ENCODE data around the gene PPIL4. TPM values are rescaled to one million over a fixed set of nuclear protein-coding genes. Genes with fewer than 3 reads are reported as not detected.

The PPIL4 gene
- total RNA-seq, 1 experiment from 2014 or later, result 36.9 TPM

DNA sequence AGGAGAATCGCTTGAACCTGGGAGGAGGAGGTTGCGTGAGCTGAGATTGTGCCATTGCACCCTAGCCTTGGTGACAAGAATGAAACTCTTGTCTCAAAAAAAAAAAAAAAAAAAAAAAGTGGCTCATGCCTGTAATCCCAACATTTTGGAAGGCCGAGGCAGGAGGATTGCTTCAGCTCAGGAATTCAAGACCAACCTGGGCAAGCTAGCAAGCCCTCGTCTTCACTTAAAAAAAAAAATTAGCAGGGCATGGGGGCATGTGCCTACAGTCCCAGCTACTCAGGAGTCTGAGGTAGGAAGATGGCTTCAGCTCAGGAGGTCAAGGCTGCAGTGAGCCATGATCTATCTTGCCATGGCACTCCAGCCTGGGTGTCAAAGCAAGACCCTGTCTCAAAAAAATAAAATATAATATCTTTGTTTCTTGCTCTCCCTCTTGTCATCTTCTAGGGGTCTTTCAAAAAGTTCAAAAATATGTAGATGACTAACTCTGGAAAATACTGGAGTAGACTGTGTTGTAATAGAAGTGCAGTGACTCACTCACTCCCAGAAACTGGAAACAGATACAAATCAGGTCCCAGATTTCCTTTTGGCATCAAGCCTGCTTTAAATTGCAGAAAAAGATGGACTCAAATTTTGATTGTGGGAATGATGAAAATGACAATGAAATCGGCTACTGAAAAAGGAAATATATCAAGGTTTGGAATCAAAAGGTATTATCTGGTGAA, 17.5 kb upstream of the PPIL4 start:
- H2AK5ac ChIP-seq (ENCODE audit: insufficient read length, low read length), result no peak overlapping the region
- H3K4me1 Mint-ChIP-seq, result peaks cover 11 to 13% of the 10 kb centered on the region in 2 experiments
- no peak overlapping the region for H2BK12ac ChIP-seq (ENCODE audit: insufficient read length, low read depth, low read length)
- no peak overlapping the region for H3K18ac ChIP-seq (ENCODE audit: insufficient read length, low read depth, low read length)
- no peak overlapping the region for H4K5ac ChIP-seq (ENCODE audit: insufficient read length, low read depth, low read length)
- H3K27me3 ChIP-seq (ENCODE audit: insufficient read depth, low read length), result no peaks in the 10 kb centered on the region
- DNase-seq, result no peak
- H2AFZ ChIP-seq (ENCODE audit: low read length), result no peak overlapping the region
- no peak overlapping the region for H4K8ac ChIP-seq (replicated peaks; ENCODE audit: insufficient read length, low read depth, low read length)
- H3K4me2 ChIP-seq (ENCODE audit: insufficient read depth, insufficient read length, low read length), result no peak overlapping the region
- H3K4me3 Mint-ChIP-seq, result no peak overlapping the region
- peaks cover 2% of the 10 kb centered on the region for H3K79me1 ChIP-seq (ENCODE audit: insufficient read depth, low read depth, low read length, poor library complexity, severe bottlenecking)
- no peak overlapping the region for H2BK20ac ChIP-seq (ENCODE audit: low read depth, low read length, poor library complexity, severe bottlenecking)
- no peaks in the 10 kb centered on the region; a peak in 1 of 5 replicates for H3K9me3 Mint-ChIP-seq
- no peak overlapping the region for H3K27ac Mint-ChIP-seq
- H3K56ac ChIP-seq (ENCODE audit: insufficient read length, low read depth, low read length), result no peak overlapping the region
- no peak overlapping the region for H2BK120ac ChIP-seq (ENCODE audit: low read depth, low read length, poor library complexity, severe bottlenecking)
- H3K9ac ChIP-seq (ENCODE audit: extremely low read depth, insufficient read length, low read length), result no peak overlapping the region
- H3K9me3 ChIP-seq (ENCODE audit: control insufficient read depth, low read depth, low read length), result no peaks in the 10 kb centered on the region
- TF ChIP-seq, protein P1, sequence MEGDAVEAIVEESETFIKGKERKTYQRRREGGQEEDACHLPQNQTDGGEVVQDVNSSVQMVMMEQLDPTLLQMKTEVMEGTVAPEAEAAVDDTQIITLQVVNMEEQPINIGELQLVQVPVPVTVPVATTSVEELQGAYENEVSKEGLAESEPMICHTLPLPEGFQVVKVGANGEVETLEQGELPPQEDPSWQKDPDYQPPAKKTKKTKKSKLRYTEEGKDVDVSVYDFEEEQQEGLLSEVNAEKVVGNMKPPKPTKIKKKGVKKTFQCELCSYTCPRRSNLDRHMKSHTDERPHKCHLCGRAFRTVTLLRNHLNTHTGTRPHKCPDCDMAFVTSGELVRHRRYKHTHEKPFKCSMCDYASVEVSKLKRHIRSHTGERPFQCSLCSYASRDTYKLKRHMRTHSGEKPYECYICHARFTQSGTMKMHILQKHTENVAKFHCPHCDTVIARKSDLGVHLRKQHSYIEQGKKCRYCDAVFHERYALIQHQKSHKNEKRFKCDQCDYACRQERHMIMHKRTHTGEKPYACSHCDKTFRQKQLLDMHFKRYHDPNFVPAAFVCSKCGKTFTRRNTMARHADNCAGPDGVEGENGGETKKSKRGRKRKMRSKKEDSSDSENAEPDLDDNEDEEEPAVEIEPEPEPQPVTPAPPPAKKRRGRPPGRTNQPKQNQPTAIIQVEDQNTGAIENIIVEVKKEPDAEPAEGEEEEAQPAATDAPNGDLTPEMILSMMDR (conservative IDR thresholded peaks at IDR 0.05), result no peak
- no peak overlapping the region for H3K14ac ChIP-seq (ENCODE audit: insufficient read depth, low read length)
- no peaks in the 10 kb centered on the region; a peak in 1 of 7 replicates for H3K36me3 Mint-ChIP-seq (ENCODE audit: insufficient read depth in 1 of 3, low read depth in 3 of 3)
- H3K79me2 ChIP-seq (ENCODE audit: insufficient read depth, low read length), result peaks cover 5% of the 10 kb centered on the region; the same call in 1 of the 2 replicates
- no peak overlapping the region for H3K23ac ChIP-seq (ENCODE audit: insufficient read length, low read depth, low read length)
- H4K20me1 ChIP-seq (ENCODE audit: control insufficient read depth, insufficient read depth, insufficient read length), result no peaks in the 10 kb centered on the region
- no peak overlapping the region for H3K27ac ChIP-seq (ENCODE audit: insufficient read length, low read depth, low read length)
- no peak overlapping the region for H2BK15ac ChIP-seq (ENCODE audit: low read depth, low read length)
- no peak overlapping the region for H2BK5ac ChIP-seq (ENCODE audit: insufficient read length, low read length)
- no peak overlapping the region for H3T11ph ChIP-seq (ENCODE audit: low read length)
- H3K4ac ChIP-seq (ENCODE audit: low read depth, low read length), result no peak overlapping the region
- peaks cover 4% of the 10 kb centered on the region for H3K23me2 ChIP-seq (ENCODE audit: insufficient read length, low read depth, low read length, poor library complexity, severe bottlenecking)
- no peak overlapping the region for H4K91ac ChIP-seq (ENCODE audit: insufficient read length, low read depth, low read length)
- whole genome bisulfite sequencing (ENCODE audit: extremely low coverage, insufficient read length, low lambda C conversion rate), result no CpG with 5 or more reads among the region's 5 CpGs
- peaks cover 4% of the 10 kb centered on the region for H3K27me3 Mint-ChIP-seq (ENCODE audit: low read depth)
- H3K4me1 ChIP-seq (ENCODE audit: insufficient read depth, low read length), result no peaks in the 10 kb centered on the region

Data from H9 (cell line).